Loucy (cell line): ENCODE data around the gene CPSF4L.

Experiments
- H2AFZ ChIP-seq: fragments of 200-600 bp; sonication (generic); 2 replicates; pipeline ENCODE4 v1.6.0; 2016; ENCODE audit warnings: antibody characterized with exemption, mild to moderate bottlenecking, low read length, moderate library complexity
- H3F3A ChIP-seq: fragments of 200-600 bp; 2 replicates; pipeline ENCODE4 v1.6.0; 2016; ENCODE audit warnings: antibody characterized with exemption, low read depth, mild to moderate bottlenecking
- H3K27me3 ChIP-seq: fragments of 200-600 bp; sonication (generic); 2 replicates; pipeline ENCODE4 v1.6.1; 2014; ENCODE audit warnings: low read length, mild to moderate bottlenecking; ENCODE audit not compliant: insufficient read depth, poor library complexity, severe bottlenecking
- H3K36me3 ChIP-seq: fragments of 200-600 bp; sonication (generic); 2 replicates; pipeline ENCODE4 v1.6.1; 2016; ENCODE audit warnings: low read length; ENCODE audit not compliant: insufficient read depth
- H3K4me1 ChIP-seq: fragments of 200-600 bp; sonication (generic); 2 replicates; pipeline ENCODE4 v1.5.1; 2014; ENCODE audit warnings: low read length, mild to moderate bottlenecking; ENCODE audit not compliant: insufficient read depth, poor library complexity, severe bottlenecking
- H3K4me2 ChIP-seq: fragments of 200-600 bp; sonication (generic); 2 replicates; pipeline ENCODE4 v1.6.0; 2014; ENCODE audit warnings: antibody characterized with exemption, low read length, low read depth, mild to moderate bottlenecking; ENCODE audit not compliant: poor library complexity, severe bottlenecking
- H3K4me3 ChIP-seq: fragments of 200-600 bp; sonication (generic); 2 replicates; pipeline ENCODE4 v1.5.1; 2014; ENCODE audit warnings: low read length, mild to moderate bottlenecking, mixed read lengths; ENCODE audit not compliant: poor library complexity, severe bottlenecking
- H3K79me2 ChIP-seq: fragments of 200-600 bp; sonication (generic); 2 replicates; pipeline ENCODE4 v1.6.1; 2014; ENCODE audit warnings: low read length; ENCODE audit not compliant: insufficient read depth
- H3K9ac ChIP-seq: fragments of 200-600 bp; sonication (generic); 2 replicates; pipeline ENCODE4 v1.6.0; 2014; ENCODE audit warnings: mild to moderate bottlenecking, low read depth, low read length, moderate library complexity; ENCODE audit not compliant: poor library complexity, severe bottlenecking
- H3K9me2 ChIP-seq: fragments of 200-600 bp; sonication (generic); replicated peaks from 2 replicates; pipeline ENCODE4 v1.6.1; 2016; ENCODE audit warnings: low read depth, low read length, mixed read lengths
- H3K9me3 ChIP-seq: fragments of 200-600 bp; sonication (generic); 2 replicates; pipeline ENCODE4 v1.6.1; 2014; ENCODE audit warnings: mild to moderate bottlenecking, antibody characterized with exemption, low read length, low read depth; ENCODE audit not compliant: insufficient read depth
- H4K20me1 ChIP-seq: fragments of 200-600 bp; sonication (generic); 2 replicates; pipeline ENCODE4 v1.6.0; 2014; ENCODE audit warnings: antibody characterized with exemption, low read length, mild to moderate bottlenecking; ENCODE audit not compliant: insufficient read depth, poor library complexity, severe bottlenecking
- EZH2phosphoT487 ChIP-seq: fragments of 200-600 bp; IDR thresholded peaks from 2 replicates; pipeline ENCODE4 v1.6.1; 2018; ENCODE audit warnings: antibody characterized with exemption, mild to moderate bottlenecking, moderate library complexity, borderline replicate concordance
- TF ChIP-seq, protein P1 (sequence below): fragments of 200-600 bp; sonication (generic); conservative IDR thresholded peaks from 2 replicates; pipeline ENCODE4 v1.5.1; 2014; ENCODE audit warnings: mild to moderate bottlenecking, antibody characterized with exemption, low read length

The CPSF4L gene

GRCh38 chr17:73208139-73208827 lies 53.4 kb downstream of the CPSF4L start:
- Histone ChIP-seq H2AFZ (no peak overlapping the region), H3K9ac (no peak overlapping the region), H3K4me1 (peaks cover 27% of the 10 kb centered on the region), H3K27me3 (no peaks in the 10 kb centered on the region), H3K36me3 (peaks cover 55% of the 10 kb centered on the region; the same call in 1 of the 2 replicates), H3K9me3 (no peaks in the 10 kb centered on the region), H3K4me3 (no peak overlapping the region), H3K79me2 (peaks cover 27% of the 10 kb centered on the region; the same call in 1 of the 2 replicates), H3K9me2 (no peaks in the 10 kb centered on the region), H3F3A (peaks cover 5% of the 10 kb centered on the region; the same call in 1 of the 2 replicates), H4K20me1 (peaks cover 11% of the 10 kb centered on the region), H3K4me2 (no peak overlapping the region)
- TF ChIP-seq, protein P1, sequence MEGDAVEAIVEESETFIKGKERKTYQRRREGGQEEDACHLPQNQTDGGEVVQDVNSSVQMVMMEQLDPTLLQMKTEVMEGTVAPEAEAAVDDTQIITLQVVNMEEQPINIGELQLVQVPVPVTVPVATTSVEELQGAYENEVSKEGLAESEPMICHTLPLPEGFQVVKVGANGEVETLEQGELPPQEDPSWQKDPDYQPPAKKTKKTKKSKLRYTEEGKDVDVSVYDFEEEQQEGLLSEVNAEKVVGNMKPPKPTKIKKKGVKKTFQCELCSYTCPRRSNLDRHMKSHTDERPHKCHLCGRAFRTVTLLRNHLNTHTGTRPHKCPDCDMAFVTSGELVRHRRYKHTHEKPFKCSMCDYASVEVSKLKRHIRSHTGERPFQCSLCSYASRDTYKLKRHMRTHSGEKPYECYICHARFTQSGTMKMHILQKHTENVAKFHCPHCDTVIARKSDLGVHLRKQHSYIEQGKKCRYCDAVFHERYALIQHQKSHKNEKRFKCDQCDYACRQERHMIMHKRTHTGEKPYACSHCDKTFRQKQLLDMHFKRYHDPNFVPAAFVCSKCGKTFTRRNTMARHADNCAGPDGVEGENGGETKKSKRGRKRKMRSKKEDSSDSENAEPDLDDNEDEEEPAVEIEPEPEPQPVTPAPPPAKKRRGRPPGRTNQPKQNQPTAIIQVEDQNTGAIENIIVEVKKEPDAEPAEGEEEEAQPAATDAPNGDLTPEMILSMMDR: no peak
- TF ChIP-seq EZH2phosphoT487: no peak

DNA sequence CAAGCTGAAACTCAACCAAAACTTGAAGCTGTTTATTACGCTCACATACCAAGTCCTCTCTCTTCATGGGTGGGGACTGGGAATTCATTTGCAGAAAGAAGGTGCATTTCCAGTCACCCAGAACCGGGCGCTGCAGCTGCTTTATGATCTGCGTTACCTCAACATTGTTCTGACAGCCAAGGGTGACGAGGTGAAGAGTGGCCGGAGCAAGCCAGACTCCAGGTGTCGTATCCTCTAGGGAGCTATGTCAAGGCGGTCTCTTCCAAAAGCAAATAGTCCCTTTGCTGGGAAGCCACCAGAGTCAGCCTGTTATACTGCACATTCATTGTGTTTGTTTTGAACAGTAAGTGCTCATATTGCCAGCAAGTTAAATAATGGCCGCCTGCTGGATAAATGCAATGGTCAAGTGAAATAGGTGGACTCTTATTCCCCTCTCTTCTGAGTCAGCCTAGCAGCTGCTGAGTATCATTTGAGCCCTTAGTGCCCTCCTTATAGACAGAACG lies 56.2 kb downstream of the CPSF4L start:
- Histone ChIP-seq H3K9me3 (no peaks in the 10 kb centered on the region), H3K4me3 (no peak overlapping the region), H3K4me2 (peak overlapping the region; percentile 80), H3K9ac (peak overlapping the region; percentile 58), H2AFZ (no peak overlapping the region), H4K20me1 (peaks cover 8% of the 10 kb centered on the region), H3K79me2 (peaks cover 42% of the 10 kb centered on the region; the same call in 1 of the 2 replicates), H3K27me3 (no peaks in the 10 kb centered on the region), H3K4me1 (peaks cover 45% of the 10 kb centered on the region), H3K9me2 (no peaks in the 10 kb centered on the region), H3K36me3 (peaks cover 65% of the 10 kb centered on the region), H3F3A (peaks cover 13% of the 10 kb centered on the region)
- TF ChIP-seq EZH2phosphoT487: no peak
- TF ChIP-seq, protein P1: no peak

DNA sequence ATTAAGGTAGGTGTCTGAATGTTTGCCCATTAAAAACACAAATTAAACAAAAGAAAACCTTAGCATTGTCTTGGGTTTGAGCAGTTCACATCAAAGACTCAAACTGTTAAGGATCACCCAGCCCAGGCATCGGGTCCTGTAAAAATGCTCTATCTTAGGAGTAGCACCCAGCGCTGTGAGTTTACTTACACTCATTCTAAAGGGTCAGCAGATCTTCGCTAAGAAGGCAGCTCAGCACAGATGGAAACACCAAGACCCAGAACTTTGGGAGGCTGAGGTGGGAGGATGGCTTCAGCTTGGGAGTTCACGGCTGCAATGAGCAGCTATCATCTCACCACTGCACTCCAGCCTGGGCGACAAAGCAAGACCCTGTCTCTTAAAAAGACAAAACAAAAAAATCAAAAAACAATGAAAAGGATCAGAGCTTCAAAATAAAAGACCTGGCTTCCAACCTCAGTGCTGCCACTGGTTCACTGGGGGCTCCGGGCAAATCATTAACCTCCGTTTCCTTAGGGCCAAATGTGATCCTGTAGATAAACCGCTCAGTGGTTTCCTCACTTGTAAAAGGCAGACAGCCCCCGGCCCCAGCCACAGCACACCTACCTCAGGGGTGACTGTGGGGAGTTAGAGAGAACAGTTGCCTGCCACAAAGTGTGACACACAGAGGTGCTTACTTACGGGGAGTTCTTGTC lies 57.7 kb downstream of the CPSF4L start:
- peak overlapping the region; percentile 80 for H3K9ac ChIP-seq
- peaks cover 13% of the 10 kb centered on the region for H3F3A ChIP-seq
- H3K9me3 ChIP-seq: no peaks in the 10 kb centered on the region
- H3K4me2 ChIP-seq: peak overlapping the region; percentile 80
- peak overlapping the region; percentile 68 for H3K4me3 ChIP-seq
- no peaks in the 10 kb centered on the region for H4K20me1 ChIP-seq
- no peak; the same call in 1 of the 2 replicates for TF ChIP-seq EZH2phosphoT487
- TF ChIP-seq, protein P1: no peak
- no peak overlapping the region for H2AFZ ChIP-seq
- peaks cover 42% of the 10 kb centered on the region for H3K4me1 ChIP-seq
- no peaks in the 10 kb centered on the region for H3K9me2 ChIP-seq
- peaks cover 44% of the 10 kb centered on the region; the same call in 1 of the 2 replicates for H3K79me2 ChIP-seq
- H3K36me3 ChIP-seq: peaks cover 67% of the 10 kb centered on the region
- no peaks in the 10 kb centered on the region for H3K27me3 ChIP-seq
